HG03095 (cell line): ENCODE measurements around the gene PBRM1.
"Not testable (repeated sequence)": the region's sequence is repeated elsewhere in the genome, so short reads cannot be mapped to it uniquely, and the experiment has no call there.

Experiments used
- ATAC-seq: cut with Tn5 transposase; IDR thresholded peaks from one replicate; pipeline ENCODE4 v1.9.1; 2021; ENCODE audit warnings: moderate library complexity; ENCODE audit not compliant: unreplicated experiment

PBRM1 gene

GRCh38 chr3:52704611-52705437, 19.1 kb upstream of the PBRM1 start:
- ATAC-seq: peak; percentile 0

GRCh38 chr3:52703341-52703740, 17.6 kb upstream of the PBRM1 start:
- ATAC-seq: no peak

GRCh38 chr3:52697632-52697965, 11.9 kb upstream of the PBRM1 start:
- no peak for ATAC-seq

- ATAC-seq: no peak
Observed at GRCh38 chr3:52696830-52697631, 11.3 kb upstream of the PBRM1 start.

GRCh38 chr3:52695798-52696671, 10.3 kb upstream of the PBRM1 start:
- no peak for ATAC-seq

- ATAC-seq: no peak
Observed at GRCh38 chr3:52694528-52695189, 8.9 kb upstream of the PBRM1 start.

- ATAC-seq: no peak
Observed at GRCh38 chr3:52693071-52693470, 7.4 kb upstream of the PBRM1 start.

- ATAC-seq: no peak
Observed at GRCh38 chr3:52690560-52690959, 4.8 kb upstream of the PBRM1 start.

GRCh38 chr3:52689151-52689550, 3.4 kb upstream of the PBRM1 start:
- no peak for ATAC-seq

- no peak for ATAC-seq
Observed at GRCh38 chr3:52688266-52688665, 2.6 kb upstream of the PBRM1 start.

- peak; percentile 70 for ATAC-seq
Observed at GRCh38 chr3:52685285-52685708, 416 bp downstream of the PBRM1 start.

- ATAC-seq: no peak
Observed at GRCh38 chr3:52684184-52684583, 1.5 kb downstream of the PBRM1 start.

- ATAC-seq: no peak
Observed at GRCh38 chr3:52683611-52684010, 2.1 kb downstream of the PBRM1 start.

- ATAC-seq: no peak
Observed at GRCh38 chr3:52682016-52682415, 3.7 kb downstream of the PBRM1 start.

GRCh38 chr3:52681596-52681995, 4.1 kb downstream of the PBRM1 start:
- ATAC-seq: no peak

GRCh38 chr3:52679811-52680210, 5.9 kb downstream of the PBRM1 start:
- ATAC-seq: no peak

- ATAC-seq: no peak
Observed at GRCh38 chr3:52679199-52679538, 6.5 kb downstream of the PBRM1 start.

- no peak for ATAC-seq
Observed at GRCh38 chr3:52678265-52679198, 7.2 kb downstream of the PBRM1 start.

GRCh38 chr3:52676201-52676600, 9.5 kb downstream of the PBRM1 start:
- ATAC-seq: not testable (repeated sequence)

- no peak for ATAC-seq
Observed at GRCh38 chr3:52671676-52672075, 14.0 kb downstream of the PBRM1 start.
